Liver (tissue), 9 donors: ENCODE data around the gene CLEC5A. TPM values are rescaled to one million over a fixed set of nuclear protein-coding genes. Genes with fewer than 3 reads are reported as not detected.

Experiments used
- DNase-seq: peaks from one replicate; pipeline ENCODE4 v3.0.0-alpha.2; 2017; ENCODE audit warnings: low spot score
- H3K27ac ChIP-seq, 2 donors: one replicate each; pipeline ENCODE4 v1.7.0; 2013; ENCODE audit warnings: inconsistent platforms in 2 of 2, low read length in 2 of 2, control low read depth in 1 of 2, low read depth in 1 of 2, mild to moderate bottlenecking in 1 of 2
- H3K27me3 ChIP-seq, 4 donors: one replicate each; pipeline versions ENCODE4 v1.6.1 to v1.7.0; 2013; ENCODE audit warnings: low read length in 3 of 4, inconsistent platforms in 1 of 4, mild to moderate bottlenecking in 1 of 4, moderate library complexity in 1 of 4; ENCODE audit not compliant: control insufficient read depth in 4 of 4, insufficient read depth in 4 of 4
- H3K36me3 ChIP-seq, 4 donors: one replicate each; pipeline versions ENCODE4 v1.6.1 to v1.7.0; 2013; ENCODE audit warnings: low read length in 3 of 4, mild to moderate bottlenecking in 3 of 4, low read depth in 1 of 4, moderate library complexity in 1 of 4; ENCODE audit not compliant: control insufficient read depth in 4 of 4, insufficient read depth in 3 of 4
- H3K4me1 ChIP-seq, 4 donors: one replicate each; pipeline versions ENCODE4 v1.6.1 to v1.7.0; 2013; ENCODE audit warnings: low read length in 3 of 4, mild to moderate bottlenecking in 3 of 4, moderate library complexity in 1 of 4; ENCODE audit not compliant: control insufficient read depth in 4 of 4, insufficient read depth in 4 of 4
- H3K4me3 ChIP-seq, 3 donors: one replicate each; pipeline versions ENCODE4 v1.6.1 to v1.7.0; 2013; ENCODE audit warnings: low read length in 3 of 3, control low read depth in 1 of 3, low read depth in 1 of 3, mild to moderate bottlenecking in 1 of 3
- H3K9ac ChIP-seq, 2 donors: one replicate each; pipeline ENCODE4 v1.7.0; 2013; ENCODE audit warnings: low read length in 2 of 2, mild to moderate bottlenecking in 2 of 2, moderate library complexity in 2 of 2, control low read depth in 1 of 2, low read depth in 1 of 2
- H3K9me3 ChIP-seq, 4 donors: one replicate each; pipeline versions ENCODE4 v1.6.1 to v1.7.0; 2013; ENCODE audit warnings: low read length in 3 of 4; ENCODE audit not compliant: control insufficient read depth in 4 of 4
- EGR1 ChIP-seq, 2 donors: IDR thresholded peaks; 2 replicates each; pipeline ENCODE4 v1.6.1; 2016 to 2018; ENCODE audit warnings: antibody characterized with exemption in 2 of 2, low read depth in 2 of 2
- FOXA1 ChIP-seq: IDR thresholded peaks from 2 replicates; pipeline ENCODE4 v1.6.1; 2016; ENCODE audit warnings: antibody characterized with exemption
- FOXA2 ChIP-seq: IDR thresholded peaks from 2 replicates; pipeline ENCODE4 v1.6.1; 2016; ENCODE audit warnings: antibody characterized with exemption
- GABPA ChIP-seq, 2 donors: IDR thresholded peaks in 1 of 2; conservative IDR thresholded peaks in 1 of 2; 2 replicates each; pipeline ENCODE4 v1.6.1; 2016; ENCODE audit warnings: antibody characterized with exemption in 2 of 2, mild to moderate bottlenecking in 1 of 2, moderate library complexity in 1 of 2
- HNF4A ChIP-seq, 2 donors: conservative IDR thresholded peaks; 2 replicates each; pipeline ENCODE4 v1.6.1; 2016; ENCODE audit warnings: antibody characterized with exemption in 2 of 2, mild to moderate bottlenecking in 2 of 2
- HNF4G ChIP-seq: IDR thresholded peaks from 2 replicates; pipeline ENCODE4 v1.6.1; 2016; ENCODE audit warnings: antibody characterized with exemption
- JUND ChIP-seq, 2 donors: IDR thresholded peaks; 2 replicates each; pipeline ENCODE4 v1.6.1; 2016; ENCODE audit warnings: antibody characterized with exemption in 2 of 2
- NR2F2 ChIP-seq: IDR thresholded peaks from 2 replicates; pipeline ENCODE4 v1.6.1; 2016; ENCODE audit warnings: antibody characterized with exemption
- RAD21 ChIP-seq, 2 donors: IDR thresholded peaks; 2 replicates each; pipeline ENCODE4 v1.6.1; 2016; ENCODE audit warnings: antibody characterized with exemption in 2 of 2, mild to moderate bottlenecking in 2 of 2
- RXRA ChIP-seq, 2 donors: IDR thresholded peaks; 2 replicates each; pipeline ENCODE4 v1.6.1; 2017 to 2018; ENCODE audit warnings: antibody characterized with exemption in 2 of 2, mild to moderate bottlenecking in 1 of 2
- SP1 ChIP-seq: IDR thresholded peaks from 2 replicates; pipeline ENCODE4 v1.6.1; 2018; ENCODE audit warnings: antibody characterized with exemption, mild to moderate bottlenecking
- TAF1 ChIP-seq: conservative IDR thresholded peaks from 2 replicates; pipeline ENCODE4 v1.6.1; 2016; ENCODE audit warnings: antibody characterized with exemption, mild to moderate bottlenecking
- YY1 ChIP-seq: IDR thresholded peaks from 2 replicates; pipeline ENCODE4 v1.6.1; 2016; ENCODE audit warnings: antibody characterized with exemption, mild to moderate bottlenecking
- WGBS: extraction: QIAGEN DNeasy Blood & Tissue Kit; methylation state at CpG from one replicate; pipeline ENCODE4 v1.1.7; 2013; 5-methylcytosine and 5-hydroxymethylcytosine counted together
- polyA plus RNA-seq, 2 donors: library from polyadenylated mRNA; stranded (reverse) in 1 of 2; unstranded in 1 of 2; fragments of 200-250 nt in 1 of 2; fragments of >200 nt in 1 of 2; fragmentation: Nextera tagmentation in 1 of 2; extraction: Ambion mirVana in 1 of 2; gene quantifications; one replicate each; pipeline versions ENCODE4 v1.2.1 to v1.2.3, GENCODE V29; 2013 to 2015
- total RNA-seq, 2 donors: library from RNA; depleted of rRNA; stranded (reverse); fragments of >200 nt; gene quantifications; one replicate each; pipeline ENCODE4 v1.2.3, GENCODE V29; 2014
- TF ChIP-seq, protein P1 (sequence below): IDR thresholded peaks from 2 replicates; pipeline ENCODE4 v1.6.1; 2016; ENCODE audit warnings: antibody characterized with exemption
- TF ChIP-seq, protein P2 (sequence below): IDR thresholded peaks from 2 replicates; pipeline ENCODE4 v1.6.1; 2016; ENCODE audit warnings: antibody characterized with exemption, mild to moderate bottlenecking
- TF ChIP-seq, protein P3 (sequence below): fragments of 150-350 bp; IDR thresholded peaks from 2 replicates; pipeline ENCODE4 v1.5.1; 2017; ENCODE audit warnings: improper control_type of control experiment, low read depth, low read length; ENCODE audit not compliant: missing input control
- TF ChIP-seq, protein P4 (sequence below): IDR thresholded peaks from 2 replicates; pipeline ENCODE4 v1.6.1; 2016; ENCODE audit warnings: antibody characterized with exemption
- TF ChIP-seq, protein P5 (sequence below): IDR thresholded peaks from 2 replicates; pipeline ENCODE4 v1.6.1; 2016; ENCODE audit warnings: antibody characterized with exemption
- donor health status: healthy.
- donor health status: healthy.
- donor health status: healthy.
- donor health status: healthy.
- donor health status: healthy.

The CLEC5A gene
- total and polyA plus RNA-seq, 4 donors: 0.10 to 2.9 (median 0.33) TPM

DNA sequence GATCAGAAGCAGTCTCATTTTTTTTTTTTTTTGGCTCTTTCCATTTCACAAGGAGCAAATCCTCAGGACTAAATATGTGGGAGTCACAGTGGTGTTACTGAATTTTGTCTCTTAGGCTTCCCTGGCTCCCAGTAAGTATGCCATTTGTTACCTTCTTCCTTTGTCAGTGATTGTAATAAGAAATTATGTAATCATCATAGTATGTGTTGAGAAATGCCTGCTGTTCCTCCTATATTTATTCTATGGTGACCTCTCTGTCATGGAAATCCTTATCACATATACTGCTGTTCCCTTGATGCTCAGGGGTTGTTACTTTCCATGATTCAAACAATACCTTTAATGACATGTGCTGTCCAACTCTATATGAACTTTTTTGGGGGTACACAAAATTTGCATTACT, 35.4 kb downstream of the CLEC5A start:
- Histone ChIP-seq H3K27me3 (peaks cover 0 to 2% (median 0%) of the 10 kb centered on the region in 4 donors), H3K9ac (no peak overlapping the region), H3K36me3 (no peaks in the 10 kb centered on the region), H3K9me3 (no peaks in the 10 kb centered on the region), H3K27ac (no peak overlapping the region), H3K4me1 (no peaks in the 10 kb centered on the region), H3K4me3 (no peak overlapping the region)
- TF ChIP-seq JUND (IDR thresholded peaks at IDR 0.05) (no peak), TAF1 (no peak), GABPA (IDR thresholded peaks at IDR 0.05 in 1 of 2, conservative IDR thresholded peaks at IDR 0.05 in 1 of 2) (no peak), EGR1 (IDR thresholded peaks at IDR 0.05; ENCODE audit: low read depth in 2 of 2) (no peak), RXRA (IDR thresholded peaks at IDR 0.05) (no peak)
- TF ChIP-seq, protein P1, sequence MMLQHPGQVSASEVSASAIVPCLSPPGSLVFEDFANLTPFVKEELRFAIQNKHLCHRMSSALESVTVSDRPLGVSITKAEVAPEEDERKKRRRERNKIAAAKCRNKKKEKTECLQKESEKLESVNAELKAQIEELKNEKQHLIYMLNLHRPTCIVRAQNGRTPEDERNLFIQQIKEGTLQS: no peak
- TF ChIP-seq, protein P2, sequence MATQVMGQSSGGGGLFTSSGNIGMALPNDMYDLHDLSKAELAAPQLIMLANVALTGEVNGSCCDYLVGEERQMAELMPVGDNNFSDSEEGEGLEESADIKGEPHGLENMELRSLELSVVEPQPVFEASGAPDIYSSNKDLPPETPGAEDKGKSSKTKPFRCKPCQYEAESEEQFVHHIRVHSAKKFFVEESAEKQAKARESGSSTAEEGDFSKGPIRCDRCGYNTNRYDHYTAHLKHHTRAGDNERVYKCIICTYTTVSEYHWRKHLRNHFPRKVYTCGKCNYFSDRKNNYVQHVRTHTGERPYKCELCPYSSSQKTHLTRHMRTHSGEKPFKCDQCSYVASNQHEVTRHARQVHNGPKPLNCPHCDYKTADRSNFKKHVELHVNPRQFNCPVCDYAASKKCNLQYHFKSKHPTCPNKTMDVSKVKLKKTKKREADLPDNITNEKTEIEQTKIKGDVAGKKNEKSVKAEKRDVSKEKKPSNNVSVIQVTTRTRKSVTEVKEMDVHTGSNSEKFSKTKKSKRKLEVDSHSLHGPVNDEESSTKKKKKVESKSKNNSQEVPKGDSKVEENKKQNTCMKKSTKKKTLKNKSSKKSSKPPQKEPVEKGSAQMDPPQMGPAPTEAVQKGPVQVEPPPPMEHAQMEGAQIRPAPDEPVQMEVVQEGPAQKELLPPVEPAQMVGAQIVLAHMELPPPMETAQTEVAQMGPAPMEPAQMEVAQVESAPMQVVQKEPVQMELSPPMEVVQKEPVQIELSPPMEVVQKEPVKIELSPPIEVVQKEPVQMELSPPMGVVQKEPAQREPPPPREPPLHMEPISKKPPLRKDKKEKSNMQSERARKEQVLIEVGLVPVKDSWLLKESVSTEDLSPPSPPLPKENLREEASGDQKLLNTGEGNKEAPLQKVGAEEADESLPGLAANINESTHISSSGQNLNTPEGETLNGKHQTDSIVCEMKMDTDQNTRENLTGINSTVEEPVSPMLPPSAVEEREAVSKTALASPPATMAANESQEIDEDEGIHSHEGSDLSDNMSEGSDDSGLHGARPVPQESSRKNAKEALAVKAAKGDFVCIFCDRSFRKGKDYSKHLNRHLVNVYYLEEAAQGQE: no peak
- TF ChIP-seq, protein P3, sequence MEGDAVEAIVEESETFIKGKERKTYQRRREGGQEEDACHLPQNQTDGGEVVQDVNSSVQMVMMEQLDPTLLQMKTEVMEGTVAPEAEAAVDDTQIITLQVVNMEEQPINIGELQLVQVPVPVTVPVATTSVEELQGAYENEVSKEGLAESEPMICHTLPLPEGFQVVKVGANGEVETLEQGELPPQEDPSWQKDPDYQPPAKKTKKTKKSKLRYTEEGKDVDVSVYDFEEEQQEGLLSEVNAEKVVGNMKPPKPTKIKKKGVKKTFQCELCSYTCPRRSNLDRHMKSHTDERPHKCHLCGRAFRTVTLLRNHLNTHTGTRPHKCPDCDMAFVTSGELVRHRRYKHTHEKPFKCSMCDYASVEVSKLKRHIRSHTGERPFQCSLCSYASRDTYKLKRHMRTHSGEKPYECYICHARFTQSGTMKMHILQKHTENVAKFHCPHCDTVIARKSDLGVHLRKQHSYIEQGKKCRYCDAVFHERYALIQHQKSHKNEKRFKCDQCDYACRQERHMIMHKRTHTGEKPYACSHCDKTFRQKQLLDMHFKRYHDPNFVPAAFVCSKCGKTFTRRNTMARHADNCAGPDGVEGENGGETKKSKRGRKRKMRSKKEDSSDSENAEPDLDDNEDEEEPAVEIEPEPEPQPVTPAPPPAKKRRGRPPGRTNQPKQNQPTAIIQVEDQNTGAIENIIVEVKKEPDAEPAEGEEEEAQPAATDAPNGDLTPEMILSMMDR: no peak
- TF ChIP-seq, protein P4, sequence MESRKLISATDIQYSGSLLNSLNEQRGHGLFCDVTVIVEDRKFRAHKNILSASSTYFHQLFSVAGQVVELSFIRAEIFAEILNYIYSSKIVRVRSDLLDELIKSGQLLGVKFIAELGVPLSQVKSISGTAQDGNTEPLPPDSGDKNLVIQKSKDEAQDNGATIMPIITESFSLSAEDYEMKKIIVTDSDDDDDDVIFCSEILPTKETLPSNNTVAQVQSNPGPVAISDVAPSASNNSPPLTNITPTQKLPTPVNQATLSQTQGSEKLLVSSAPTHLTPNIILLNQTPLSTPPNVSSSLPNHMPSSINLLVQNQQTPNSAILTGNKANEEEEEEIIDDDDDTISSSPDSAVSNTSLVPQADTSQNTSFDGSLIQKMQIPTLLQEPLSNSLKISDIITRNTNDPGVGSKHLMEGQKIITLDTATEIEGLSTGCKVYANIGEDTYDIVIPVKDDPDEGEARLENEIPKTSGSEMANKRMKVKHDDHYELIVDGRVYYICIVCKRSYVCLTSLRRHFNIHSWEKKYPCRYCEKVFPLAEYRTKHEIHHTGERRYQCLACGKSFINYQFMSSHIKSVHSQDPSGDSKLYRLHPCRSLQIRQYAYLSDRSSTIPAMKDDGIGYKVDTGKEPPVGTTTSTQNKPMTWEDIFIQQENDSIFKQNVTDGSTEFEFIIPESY: no peak
- DNase-seq: no peak

DNA sequence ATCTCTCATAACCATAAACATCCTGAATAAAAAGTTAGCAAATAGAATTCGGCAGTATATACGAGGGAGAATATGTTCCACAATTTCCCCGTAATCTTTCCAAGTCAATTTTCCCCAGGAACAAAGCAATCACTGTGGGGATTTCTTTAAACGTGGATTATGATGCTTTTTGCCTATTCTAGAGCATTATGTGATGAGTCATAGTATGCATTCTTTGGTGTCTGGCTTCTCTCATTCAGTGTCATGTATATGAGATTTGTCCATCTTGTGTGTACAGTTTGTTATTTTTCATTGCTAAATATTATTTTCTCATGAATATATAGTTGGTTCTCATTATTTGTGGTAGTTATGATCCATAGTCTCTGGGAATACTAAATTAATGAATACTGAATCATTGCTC, 40.5 kb downstream of the CLEC5A start:
- Histone ChIP-seq H3K36me3 (no peaks in the 10 kb centered on the region), H3K27ac (no peak overlapping the region), H3K9ac (no peak overlapping the region), H3K4me1 (no peaks in the 10 kb centered on the region), H3K27me3 (peaks cover 0 to 6% (median 0%) of the 10 kb centered on the region in 4 donors), H3K9me3 (no peaks in the 10 kb centered on the region), H3K4me3 (no peak overlapping the region)
- 78% methylated on average over 4 of the region's 4 CpGs for WGBS
- DNase-seq: no peak
- no peak for TF ChIP-seq HNF4G
- no peak for TF ChIP-seq GABPA (IDR thresholded peaks at IDR 0.05 in 1 of 2, conservative IDR thresholded peaks at IDR 0.05 in 1 of 2)
- TF ChIP-seq RAD21 (IDR thresholded peaks at IDR 0.05): no peak
- TF ChIP-seq, protein P4: no peak
- no peak for TF ChIP-seq SP1
- TF ChIP-seq NR2F2: no peak
- TF ChIP-seq, protein P3: no peak
- TF ChIP-seq, protein P5, sequence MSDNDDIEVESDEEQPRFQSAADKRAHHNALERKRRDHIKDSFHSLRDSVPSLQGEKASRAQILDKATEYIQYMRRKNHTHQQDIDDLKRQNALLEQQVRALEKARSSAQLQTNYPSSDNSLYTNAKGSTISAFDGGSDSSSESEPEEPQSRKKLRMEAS: no peak
- TF ChIP-seq FOXA1: no peak
- no peak for TF ChIP-seq HNF4A (conservative IDR thresholded peaks at IDR 0.05)
- no peak for TF ChIP-seq RXRA (IDR thresholded peaks at IDR 0.05)
- TF ChIP-seq JUND (IDR thresholded peaks at IDR 0.05): no peak
- no peak for TF ChIP-seq EGR1 (IDR thresholded peaks at IDR 0.05; ENCODE audit: low read depth in 2 of 2)
- no peak for TF ChIP-seq YY1
- no peak for TF ChIP-seq TAF1
- TF ChIP-seq FOXA2: no peak
